Hematopoietic multipotent progenitor cell treated with erythropoietin and hydrocortisone succinate and interleukin-3 and kit ligand, for 15 days (in vitro differentiated cells): ENCODE results near the gene TRAFD1.
"Not testable (repeated sequence)": the region's sequence is repeated elsewhere in the genome, so short reads cannot be mapped to it uniquely, and the experiment has no call there.

Source experiments
- DNase-seq: peaks from one replicate; pipeline ENCODE4 v3.0.0-alpha.2; 2015; ENCODE audit warnings: low spot score

The TRAFD1 gene

GRCh38 chr12:112158461-112159145, 33.2 kb downstream of the TRAFD1 start:
- DNase-seq: not testable (repeated sequence)

GRCh38 chr12:112159146-112159541, 33.8 kb downstream of the TRAFD1 start:
- no peak for DNase-seq

GRCh38 chr12:112160611-112161010, 35.3 kb downstream of the TRAFD1 start:
- DNase-seq: no peak

- no peak for DNase-seq
Observed at GRCh38 chr12:112161711-112162110, 36.4 kb downstream of the TRAFD1 start.

- no peak for DNase-seq
Observed at GRCh38 chr12:112162241-112162790, 37.0 kb downstream of the TRAFD1 start.

GRCh38 chr12:112163056-112163455, 37.7 kb downstream of the TRAFD1 start:
- no peak for DNase-seq

- no peak for DNase-seq
Observed at GRCh38 chr12:112163471-112163991, 38.2 kb downstream of the TRAFD1 start.

GRCh38 chr12:112164011-112164660, 38.8 kb downstream of the TRAFD1 start:
- no peak for DNase-seq

- DNase-seq: no peak
Observed at GRCh38 chr12:112165624-112166023, 40.3 kb downstream of the TRAFD1 start.

GRCh38 chr12:112166051-112167015, 41.0 kb downstream of the TRAFD1 start:
- DNase-seq: no peak

- DNase-seq: no peak
Observed at GRCh38 chr12:112167031-112167461, 41.7 kb downstream of the TRAFD1 start.

- DNase-seq: no peak
Observed at GRCh38 chr12:112167718-112168525, 42.6 kb downstream of the TRAFD1 start.

GRCh38 chr12:112168561-112168971, 43.2 kb downstream of the TRAFD1 start:
- no peak for DNase-seq

- no peak for DNase-seq
Observed at GRCh38 chr12:112169161-112169872, 44.0 kb downstream of the TRAFD1 start.

- DNase-seq: no peak
Observed at GRCh38 chr12:112169966-112170365, 44.6 kb downstream of the TRAFD1 start.

- DNase-seq: peak; percentile 21
Observed at GRCh38 chr12:112170376-112170775, 45.0 kb downstream of the TRAFD1 start.

GRCh38 chr12:112170971-112171596, 45.7 kb downstream of the TRAFD1 start:
- no peak for DNase-seq

GRCh38 chr12:112172556-112173324, 47.4 kb downstream of the TRAFD1 start:
- no peak for DNase-seq
